ENCODE measurements around the gene RNF207.
"Not testable (repeated sequence)": the region's sequence is repeated elsewhere in the genome, so short reads cannot be mapped to it uniquely, and the experiment has no call there.

Gene RNF207

DNA sequence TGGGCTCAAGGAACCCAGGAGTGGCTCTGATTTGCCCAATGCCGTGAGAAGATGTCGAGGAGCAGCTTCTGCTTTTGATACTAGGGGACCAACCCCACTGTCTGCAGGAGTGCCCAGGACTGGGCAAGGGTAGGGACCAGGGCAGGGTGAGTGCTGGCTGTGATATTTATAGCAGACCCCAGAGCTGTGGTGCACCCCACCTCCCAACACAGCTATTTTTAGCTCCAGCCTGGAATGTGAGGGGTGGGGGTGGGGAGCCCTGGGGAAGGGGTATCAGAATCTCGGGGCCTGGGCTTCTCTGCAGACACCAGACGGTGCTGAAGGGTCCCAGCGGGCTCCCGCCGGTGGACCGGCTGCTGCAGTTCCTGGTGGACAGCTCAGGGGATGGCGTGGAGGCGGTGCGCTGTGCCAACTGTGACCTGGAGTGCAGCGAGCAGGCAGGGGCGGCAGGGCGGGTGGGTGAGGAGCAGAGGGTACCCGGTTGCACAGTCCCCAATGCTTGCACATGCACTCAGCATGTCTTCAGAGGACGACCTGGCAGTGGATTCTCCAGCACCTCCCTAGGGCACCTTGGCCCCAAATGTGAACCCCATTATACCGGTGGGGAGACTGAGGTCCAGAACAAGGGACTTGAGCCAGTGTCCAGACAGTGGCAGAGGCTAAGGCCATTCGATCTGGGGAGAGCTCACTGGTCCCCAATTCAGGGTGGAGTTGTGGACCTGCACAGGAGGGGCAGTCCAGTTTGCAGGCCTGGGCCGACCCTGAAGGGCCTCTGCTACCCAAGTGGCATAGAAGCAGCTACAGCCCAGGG, 1.4 kb downstream of the RNF207 start:
- H3K4me3 ChIP-seq (ENCODE audit: low read depth, low read length): no peak overlapping the region
- H3K27ac ChIP-seq (ENCODE audit: low read depth, low read length): no peak overlapping the region
- peaks cover 42% of the 10 kb centered on the region for H3K27me3 ChIP-seq (ENCODE audit: control insufficient read depth, insufficient read depth, low read length)
- H3K9me3 ChIP-seq (ENCODE audit: control insufficient read depth, insufficient read depth, low read length): no peaks in the 10 kb centered on the region
- peaks cover 15% of the 10 kb centered on the region for H3K4me1 ChIP-seq (ENCODE audit: control insufficient read depth, insufficient read depth, low read length)
- no peaks in the 10 kb centered on the region for H3K36me3 ChIP-seq (ENCODE audit: control insufficient read depth, insufficient read depth, low read length)
- H3K9ac ChIP-seq (ENCODE audit: low read depth, low read length): no peak overlapping the region

- Histone ChIP-seq H3K9me3 (ENCODE audit: control insufficient read depth, insufficient read depth, low read length) (no peaks in the 10 kb centered on the region), H3K27ac (ENCODE audit: low read depth, low read length) (no peak overlapping the region), H3K4me1 (ENCODE audit: control insufficient read depth, insufficient read depth, low read length) (peaks cover 15% of the 10 kb centered on the region), H3K36me3 (ENCODE audit: control insufficient read depth, insufficient read depth, low read length) (no peaks in the 10 kb centered on the region), H3K27me3 (ENCODE audit: control insufficient read depth, insufficient read depth, low read length) (peaks cover 42% of the 10 kb centered on the region), H3K9ac (ENCODE audit: low read depth, low read length) (no peak overlapping the region), H3K4me3 (ENCODE audit: low read depth, low read length) (no peak overlapping the region)
Observed at GRCh38 chr1:6207921-6208320, 2.0 kb downstream of the RNF207 start.

- no peak overlapping the region for H3K9ac ChIP-seq (ENCODE audit: low read depth, low read length)
- no peaks in the 10 kb centered on the region for H3K36me3 ChIP-seq (ENCODE audit: control insufficient read depth, insufficient read depth, low read length)
- peaks cover 42% of the 10 kb centered on the region for H3K27me3 ChIP-seq (ENCODE audit: control insufficient read depth, insufficient read depth, low read length)
Observed at GRCh38 chr1:6208723-6209660, 3.1 kb downstream of the RNF207 start.

GRCh38 chr1:6209661-6210580, 4.0 kb downstream of the RNF207 start:
- Histone ChIP-seq H3K36me3 (ENCODE audit: control insufficient read depth, insufficient read depth, low read length) (no peaks in the 10 kb centered on the region), H3K27ac (ENCODE audit: low read depth, low read length) (no peak overlapping the region), H3K27me3 (ENCODE audit: control insufficient read depth, insufficient read depth, low read length) (peaks cover 42% of the 10 kb centered on the region), H3K9ac (ENCODE audit: low read depth, low read length) (no peak overlapping the region), H3K9me3 (ENCODE audit: control insufficient read depth, insufficient read depth, low read length) (no peaks in the 10 kb centered on the region), H3K4me1 (ENCODE audit: control insufficient read depth, insufficient read depth, low read length) (peaks cover 11% of the 10 kb centered on the region), H3K4me3 (ENCODE audit: low read depth, low read length) (peak overlapping the region; percentile 61)

More at GRCh38 chr1:6208723-6209660, 3.1 kb downstream of the RNF207 start:
- H3K27ac ChIP-seq (ENCODE audit: low read depth, low read length): no peak overlapping the region
- H3K4me1 ChIP-seq (ENCODE audit: control insufficient read depth, insufficient read depth, low read length): peaks cover 15% of the 10 kb centered on the region
- H3K4me3 ChIP-seq (ENCODE audit: low read depth, low read length): peak overlapping the region; percentile 61
- no peaks in the 10 kb centered on the region for H3K9me3 ChIP-seq (ENCODE audit: control insufficient read depth, insufficient read depth, low read length)

- H3K9me3 ChIP-seq (ENCODE audit: control insufficient read depth, insufficient read depth, low read length): no peaks in the 10 kb centered on the region
- no peaks in the 10 kb centered on the region for H3K36me3 ChIP-seq (ENCODE audit: control insufficient read depth, insufficient read depth, low read length)
- H3K27me3 ChIP-seq (ENCODE audit: control insufficient read depth, insufficient read depth, low read length): peaks cover 39% of the 10 kb centered on the region
- no peak overlapping the region for H3K27ac ChIP-seq (ENCODE audit: low read depth, low read length)
- no peak overlapping the region for H3K4me3 ChIP-seq (ENCODE audit: low read depth, low read length)
- peaks cover 9% of the 10 kb centered on the region for H3K4me1 ChIP-seq (ENCODE audit: control insufficient read depth, insufficient read depth, low read length)
- no peak overlapping the region for H3K9ac ChIP-seq (ENCODE audit: low read depth, low read length)
Observed at GRCh38 chr1:6210591-6211355, 4.9 kb downstream of the RNF207 start.

DNA sequence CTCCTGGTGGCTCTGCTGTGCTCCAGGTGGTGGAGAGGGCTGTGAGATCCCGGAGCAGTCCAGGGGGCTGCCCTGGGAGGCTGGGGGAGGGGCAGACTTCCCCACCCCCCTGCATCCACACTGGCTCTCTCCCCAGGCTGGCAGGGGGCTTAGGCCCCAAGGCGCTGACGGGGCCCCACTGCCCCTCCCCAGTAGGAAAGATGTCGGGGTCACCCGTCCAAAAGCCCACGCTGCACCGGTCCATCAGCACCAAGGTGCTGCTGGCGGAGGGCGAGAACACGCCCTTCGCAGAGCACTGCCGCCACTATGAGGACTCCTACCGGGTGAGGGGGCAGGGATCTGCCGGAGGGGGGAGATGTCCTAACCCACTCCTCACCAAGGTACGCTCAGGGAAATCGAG, 5.8 kb downstream of the RNF207 start:
- Histone ChIP-seq H3K4me3 (ENCODE audit: low read depth, low read length) (no peak overlapping the region), H3K36me3 (ENCODE audit: control insufficient read depth, insufficient read depth, low read length) (no peaks in the 10 kb centered on the region), H3K9ac (ENCODE audit: low read depth, low read length) (no peak overlapping the region), H3K4me1 (ENCODE audit: control insufficient read depth, insufficient read depth, low read length) (peaks cover 9% of the 10 kb centered on the region), H3K9me3 (ENCODE audit: control insufficient read depth, insufficient read depth, low read length) (no peaks in the 10 kb centered on the region), H3K27me3 (ENCODE audit: control insufficient read depth, insufficient read depth, low read length) (peaks cover 30% of the 10 kb centered on the region), H3K27ac (ENCODE audit: low read depth, low read length) (no peak overlapping the region)

GRCh38 chr1:6212193-6212959, 6.5 kb downstream of the RNF207 start:
- H3K9ac ChIP-seq (ENCODE audit: low read depth, low read length): no peak overlapping the region
- no peak overlapping the region for H3K4me3 ChIP-seq (ENCODE audit: low read depth, low read length)
- peaks cover 6% of the 10 kb centered on the region for H3K4me1 ChIP-seq (ENCODE audit: control insufficient read depth, insufficient read depth, low read length)
- no peaks in the 10 kb centered on the region for H3K36me3 ChIP-seq (ENCODE audit: control insufficient read depth, insufficient read depth, low read length)
- H3K9me3 ChIP-seq (ENCODE audit: control insufficient read depth, insufficient read depth, low read length): no peaks in the 10 kb centered on the region
- no peak overlapping the region for H3K27ac ChIP-seq (ENCODE audit: low read depth, low read length)
- H3K27me3 ChIP-seq (ENCODE audit: control insufficient read depth, insufficient read depth, low read length): peaks cover 23% of the 10 kb centered on the region

DNA sequence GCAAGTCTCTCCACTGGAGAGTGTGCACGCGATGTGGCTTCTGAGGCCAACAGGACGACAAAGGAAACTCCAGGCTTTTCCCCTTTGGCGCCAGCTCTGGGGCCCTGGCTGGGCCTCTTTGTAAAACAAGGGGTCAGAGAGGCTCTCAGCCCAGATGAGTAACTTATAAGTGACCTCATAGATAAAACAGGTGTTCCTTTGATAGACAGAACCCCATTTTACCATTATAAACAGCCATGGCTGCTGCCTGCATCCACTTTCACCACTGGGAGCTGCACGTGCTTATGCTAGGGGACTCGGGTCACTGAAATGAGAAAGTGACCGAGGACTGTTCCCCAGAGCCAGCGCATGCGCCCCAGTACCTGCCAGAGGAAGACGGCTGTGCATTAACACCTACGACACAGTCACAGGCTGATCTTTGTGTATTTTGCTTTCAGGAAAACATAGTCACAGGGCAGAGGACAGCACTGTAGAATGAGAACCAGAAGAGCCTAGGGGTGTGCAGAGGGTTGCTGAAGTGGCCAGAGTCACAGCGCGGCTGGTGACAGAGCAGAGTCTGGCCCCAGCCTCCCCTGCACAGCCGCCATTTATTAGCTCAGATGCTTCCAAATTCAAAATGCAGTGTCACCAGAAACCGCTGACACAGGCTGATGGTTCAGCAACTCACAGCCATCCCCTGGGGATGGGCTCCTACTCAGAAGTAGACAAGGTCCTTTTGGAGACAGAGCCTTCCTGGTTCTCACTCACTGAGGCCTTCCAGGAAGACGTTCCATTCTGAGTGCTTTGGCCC, 12.7 kb downstream of the RNF207 start:
- H3K4me1 ChIP-seq (ENCODE audit: control insufficient read depth, insufficient read depth, low read length): no peaks in the 10 kb centered on the region

DNA sequence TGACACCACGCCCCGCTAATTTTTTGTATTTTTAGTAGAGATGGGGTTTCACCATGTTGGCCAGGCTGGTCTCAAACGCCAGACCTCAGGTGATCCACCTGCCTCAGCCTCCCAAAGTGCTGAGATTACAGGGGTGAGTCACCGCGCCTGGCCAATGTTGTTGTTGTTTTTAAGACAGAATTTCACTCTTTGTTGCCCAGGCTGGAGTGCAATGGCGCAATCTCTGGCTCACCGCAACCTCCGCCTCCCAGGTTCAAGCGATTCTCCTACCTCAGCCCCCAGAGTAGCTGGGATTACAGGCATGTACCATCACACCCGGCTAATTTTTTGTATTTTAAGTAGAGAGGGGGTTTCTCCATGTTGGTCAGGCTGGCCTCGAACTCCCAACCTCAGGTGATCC, 13.7 kb downstream of the RNF207 start:
- not testable (repeated sequence) for H3K27ac ChIP-seq (ENCODE audit: low read depth, low read length); H3K4me1 ChIP-seq (ENCODE audit: control insufficient read depth, insufficient read depth, low read length)
- peaks cover 39% of the 10 kb centered on the region for H3K36me3 ChIP-seq (ENCODE audit: control insufficient read depth, insufficient read depth, low read length)

More for the DNA sequence above, 12.7 kb downstream of the RNF207 start:
- no peak overlapping the region for H3K27ac ChIP-seq (ENCODE audit: low read depth, low read length)
- no peak overlapping the region for H3K9ac ChIP-seq (ENCODE audit: low read depth, low read length)
- H3K4me3 ChIP-seq (ENCODE audit: low read depth, low read length): no peak overlapping the region
- peaks cover 28% of the 10 kb centered on the region for H3K36me3 ChIP-seq (ENCODE audit: control insufficient read depth, insufficient read depth, low read length)
- H3K27me3 ChIP-seq (ENCODE audit: control insufficient read depth, insufficient read depth, low read length): no peaks in the 10 kb centered on the region
- no peaks in the 10 kb centered on the region for H3K9me3 ChIP-seq (ENCODE audit: control insufficient read depth, insufficient read depth, low read length)

More for the DNA sequence above, 13.7 kb downstream of the RNF207 start:
- H3K9me3 ChIP-seq (ENCODE audit: control insufficient read depth, insufficient read depth, low read length); H3K9ac ChIP-seq (ENCODE audit: low read depth, low read length); H3K4me3 ChIP-seq (ENCODE audit: low read depth, low read length); H3K27me3 ChIP-seq (ENCODE audit: control insufficient read depth, insufficient read depth, low read length): not testable (repeated sequence)

Data from HUES48 (cell line).